GM21381 (cell line): Measurements from ENCODE around the gene SYNPO2.

Experiments
- ATAC-seq: cut with Tn5 transposase; IDR thresholded peaks from one replicate; pipeline ENCODE4 v1.9.1; 2021; ENCODE audit warnings: mild to moderate bottlenecking, moderate library complexity; ENCODE audit not compliant: unreplicated experiment

SYNPO2 gene

GRCh38 chr4:118881512-118882146, 7.0 kb upstream of the SYNPO2 start:
- no peak for ATAC-seq

GRCh38 chr4:118883861-118884260, 4.8 kb upstream of the SYNPO2 start:
- no peak for ATAC-seq

- ATAC-seq: no peak
These were observed 3.9 kb upstream of the SYNPO2 start for GRCh38 chr4:118884716-118885115.

GRCh38 chr4:118889312-118889691, 648 bp downstream of the SYNPO2 start:
- ATAC-seq: no peak

- no peak for ATAC-seq
These were observed 5.4 kb downstream of the SYNPO2 start for GRCh38 chr4:118894034-118894433.

GRCh38 chr4:118898221-118898620, 9.6 kb downstream of the SYNPO2 start:
- no peak for ATAC-seq

- no peak for ATAC-seq
These were observed 10.1 kb downstream of the SYNPO2 start for GRCh38 chr4:118898684-118899138.

- no peak for ATAC-seq
These were observed 15.8 kb downstream of the SYNPO2 start for GRCh38 chr4:118904418-118904817.

- no peak for ATAC-seq
These were observed 16.3 kb downstream of the SYNPO2 start for GRCh38 chr4:118904935-118905334.

- ATAC-seq: no peak
These were observed 16.9 kb downstream of the SYNPO2 start for GRCh38 chr4:118905566-118905965.

GRCh38 chr4:118909173-118909956, 20.7 kb downstream of the SYNPO2 start:
- ATAC-seq: no peak

GRCh38 chr4:118910221-118910620, 21.6 kb downstream of the SYNPO2 start:
- no peak for ATAC-seq

- ATAC-seq: no peak
These were observed 22.6 kb downstream of the SYNPO2 start for GRCh38 chr4:118911238-118911703.

GRCh38 chr4:118915468-118915867, 26.8 kb downstream of the SYNPO2 start:
- no peak for ATAC-seq

- no peak for ATAC-seq
These were observed 28.1 kb downstream of the SYNPO2 start for GRCh38 chr4:118916691-118917289.

- no peak for ATAC-seq
These were observed 28.9 kb downstream of the SYNPO2 start for GRCh38 chr4:118917582-118917981.

- ATAC-seq: no peak
These were observed 29.7 kb downstream of the SYNPO2 start for GRCh38 chr4:118918388-118918787.

GRCh38 chr4:118920247-118920646, 31.6 kb downstream of the SYNPO2 start:
- ATAC-seq: no peak

- ATAC-seq: no peak
These were observed 33.1 kb downstream of the SYNPO2 start for GRCh38 chr4:118921786-118922185.

- no peak for ATAC-seq
These were observed 35.2 kb downstream of the SYNPO2 start for GRCh38 chr4:118923891-118924290.

- ATAC-seq: no peak
These were observed 39.3 kb downstream of the SYNPO2 start for GRCh38 chr4:118927974-118928373.

GRCh38 chr4:118930255-118930654, 41.6 kb downstream of the SYNPO2 start:
- ATAC-seq: no peak
